Measurements from ENCODE around the gene HNRNPL.
"Not testable (repeated sequence)": the region's sequence is repeated elsewhere in the genome, so short reads cannot be mapped to it uniquely, and the experiment has no call there.

The HNRNPL gene

GRCh38 chr19:38793177-38793576 is 56.6 kb downstream of the HNRNPL start:
- Histone ChIP-seq H4K20me1 (ENCODE audit: insufficient read depth, low read length) (no peaks in the 10 kb centered on the region), H3F3A (ENCODE audit: insufficient read depth, low read length) (no peaks in the 10 kb centered on the region), H3K9ac (ENCODE audit: low read length) (no peak overlapping the region), H3K4me2 (ENCODE audit: low read depth, low read length) (no peak overlapping the region), H3K79me2 (ENCODE audit: low read length) (no peaks in the 10 kb centered on the region), H3K9me2 (replicated peaks; ENCODE audit: insufficient read depth, low read length) (no peaks in the 10 kb centered on the region), H3K36me3 (replicated peaks; ENCODE audit: insufficient read depth, low read length) (no peaks in the 10 kb centered on the region), H3K27ac (ENCODE audit: low read length) (no peak overlapping the region), H3K9me3 (replicated peaks; ENCODE audit: insufficient read depth, low read length) (no peaks in the 10 kb centered on the region), H3K27me3 (replicated peaks; ENCODE audit: insufficient read depth, low read length) (peaks cover 32% of the 10 kb centered on the region), H3K4me1 (ENCODE audit: low read length) (no peaks in the 10 kb centered on the region), H3K4me3 (ENCODE audit: low read length) (no peak overlapping the region), H2AFZ (ENCODE audit: low read length) (no peak overlapping the region)
- no peak for DNase-seq
- TF ChIP-seq EZH2 (optimal IDR thresholded peaks at IDR 0.05; ENCODE audit: low read depth, low read length): no peak
- TF ChIP-seq EZH2phosphoT487 (IDR thresholded peaks at IDR 0.05; ENCODE audit: low read length): no peak
- TF ChIP-seq CTCF (IDR thresholded peaks at IDR 0.05; ENCODE audit: low read length): no peak

DNA sequence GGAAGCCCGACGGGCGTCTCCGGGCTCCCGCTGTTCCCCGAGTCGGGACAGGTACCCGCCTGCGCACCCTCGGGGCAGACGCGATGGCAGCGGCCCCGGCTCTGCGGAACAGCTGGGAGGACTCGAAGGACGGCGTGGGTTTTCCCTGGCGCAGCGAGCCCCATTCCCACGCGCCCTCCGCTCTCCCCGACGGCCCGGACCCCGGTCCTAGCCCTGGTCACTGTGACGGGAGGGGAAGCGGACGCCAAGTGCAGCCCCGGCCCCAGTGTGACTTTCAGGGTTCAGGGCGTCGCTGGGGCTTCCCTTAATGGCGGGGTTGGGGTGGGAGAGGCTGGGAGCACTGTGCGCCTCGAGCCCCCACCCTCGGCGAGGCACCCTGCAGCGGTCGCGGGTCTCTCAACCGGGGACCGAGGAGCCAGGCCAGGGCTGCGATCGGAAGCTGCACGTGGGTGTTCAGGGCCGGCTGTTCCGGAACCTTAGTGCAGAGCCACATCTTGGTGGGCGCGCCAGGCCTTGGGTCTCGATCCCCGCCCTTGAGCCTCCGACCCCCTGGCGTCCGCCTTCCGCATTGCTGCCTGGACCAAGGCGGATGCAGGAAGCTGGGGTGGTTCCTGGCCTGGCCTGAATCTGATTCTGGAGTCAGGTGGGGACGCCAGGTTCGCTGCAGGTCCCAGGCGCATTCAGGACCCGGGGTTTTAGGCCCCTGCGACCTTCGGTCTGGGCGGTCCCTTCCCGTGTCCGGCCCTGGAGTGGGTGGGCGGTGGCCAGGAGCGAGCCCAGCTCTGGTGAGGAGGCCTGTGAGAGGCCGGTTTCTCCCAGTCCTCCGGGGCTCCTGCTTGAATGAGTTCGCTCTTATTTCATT is 57.3 kb downstream of the HNRNPL start:
- Histone ChIP-seq H3K4me3 (ENCODE audit: low read length) (no peak overlapping the region), H3K27ac (ENCODE audit: low read length) (no peak overlapping the region), H3K9me2 (replicated peaks; ENCODE audit: insufficient read depth, low read length) (no peaks in the 10 kb centered on the region), H3K36me3 (replicated peaks; ENCODE audit: insufficient read depth, low read length) (no peaks in the 10 kb centered on the region), H4K20me1 (ENCODE audit: insufficient read depth, low read length) (no peaks in the 10 kb centered on the region), H3F3A (ENCODE audit: insufficient read depth, low read length) (no peaks in the 10 kb centered on the region), H3K79me2 (ENCODE audit: low read length) (no peaks in the 10 kb centered on the region), H3K4me1 (ENCODE audit: low read length) (no peaks in the 10 kb centered on the region), H3K4me2 (ENCODE audit: low read depth, low read length) (no peak overlapping the region), H3K9ac (ENCODE audit: low read length) (no peak overlapping the region), H3K27me3 (replicated peaks; ENCODE audit: insufficient read depth, low read length) (peaks cover 32% of the 10 kb centered on the region), H2AFZ (ENCODE audit: low read length) (no peak overlapping the region), H3K9me3 (replicated peaks; ENCODE audit: insufficient read depth, low read length) (no peaks in the 10 kb centered on the region)
- no peak for DNase-seq
- no peak for TF ChIP-seq EZH2 (optimal IDR thresholded peaks at IDR 0.05; ENCODE audit: low read depth, low read length)
- no peak for TF ChIP-seq EZH2phosphoT487 (IDR thresholded peaks at IDR 0.05; ENCODE audit: low read length)
- no peak for TF ChIP-seq CTCF (IDR thresholded peaks at IDR 0.05; ENCODE audit: low read length)

- not testable (repeated sequence) for H3K4me3 ChIP-seq (ENCODE audit: low read length); H3K9ac ChIP-seq (ENCODE audit: low read length)
Measured at GRCh38 chr19:38791451-38792064, 58.2 kb downstream of the HNRNPL start.

GRCh38 chr19:38790507-38791403 is 59.0 kb downstream of the HNRNPL start:
- H3K4me2 ChIP-seq (ENCODE audit: low read depth, low read length); H3K36me3 ChIP-seq (replicated peaks; ENCODE audit: insufficient read depth, low read length); H2AFZ ChIP-seq (ENCODE audit: low read length); H3K27ac ChIP-seq (ENCODE audit: low read length); H3K4me1 ChIP-seq (ENCODE audit: low read length); H3K79me2 ChIP-seq (ENCODE audit: low read length); DNase-seq; H3K9me3 ChIP-seq (replicated peaks; ENCODE audit: insufficient read depth, low read length); H3K4me3 ChIP-seq (ENCODE audit: low read length); H4K20me1 ChIP-seq (ENCODE audit: insufficient read depth, low read length); H3K9me2 ChIP-seq (replicated peaks; ENCODE audit: insufficient read depth, low read length); H3F3A ChIP-seq (ENCODE audit: insufficient read depth, low read length); H3K9ac ChIP-seq (ENCODE audit: low read length): not testable (repeated sequence)
- H3K27me3 ChIP-seq (replicated peaks; ENCODE audit: insufficient read depth, low read length): peaks cover 26% of the 10 kb centered on the region

More at GRCh38 chr19:38791451-38792064, 58.2 kb downstream of the HNRNPL start:
- H4K20me1 ChIP-seq (ENCODE audit: insufficient read depth, low read length); DNase-seq; H3K9me3 ChIP-seq (replicated peaks; ENCODE audit: insufficient read depth, low read length); H3K27ac ChIP-seq (ENCODE audit: low read length); H2AFZ ChIP-seq (ENCODE audit: low read length); H3F3A ChIP-seq (ENCODE audit: insufficient read depth, low read length); H3K4me1 ChIP-seq (ENCODE audit: low read length); H3K4me2 ChIP-seq (ENCODE audit: low read depth, low read length); H3K79me2 ChIP-seq (ENCODE audit: low read length); H3K36me3 ChIP-seq (replicated peaks; ENCODE audit: insufficient read depth, low read length); H3K9me2 ChIP-seq (replicated peaks; ENCODE audit: insufficient read depth, low read length): not testable (repeated sequence)
- H3K27me3 ChIP-seq (replicated peaks; ENCODE audit: insufficient read depth, low read length): peaks cover 31% of the 10 kb centered on the region
